ENCODE measurements around the gene CADPS2.

GRCh38 chr7:122702872-122703510, 183.3 kb downstream of the CADPS2 start, which contains the start of gene RNF148:
- TF ChIP-seq POLR2AphosphoS5 (IDR thresholded peaks at IDR 0.05; ENCODE audit: low read depth, low read length) (no peak), TAF1 (IDR thresholded peaks at IDR 0.05; ENCODE audit: borderline replicate concordance, low read depth, low read length) (no peak), POLR2A (IDR thresholded peaks at IDR 0.05; ENCODE audit: low read depth, low read length) (no peak)
